ENCODE results near the gene ZMYND19.

GRCh38 chr9:137604345-137605086 lies 14.2 kb upstream of the ZMYND19 start:
- TF ChIP-seq CTCF (IDR thresholded peaks at IDR 0.05) (no peak), POLR2A (IDR thresholded peaks at IDR 0.05) (no peak)

Measured in stomach (tissue), 4 donors.